ENCODE results near the gene TMEM119. TPM values are rescaled to one million over a fixed set of nuclear protein-coding genes. Genes with fewer than 3 reads are reported as not detected.

Gene TMEM119
- total and polyA plus RNA-seq, 2 of the 4 experiments (the other 2 are of a cell fraction), result 8.1 to 9.2 TPM

GRCh38 chr12:108572166-108572790 is 25.6 kb downstream of the TMEM119 start:
- intact Hi-C loops (cut with micrococcal nuclease), result no loop called here
- no peak overlapping the region for H3K4me2 ChIP-seq (ENCODE audit: low read depth, low read length)
- no peak overlapping the region for H2BK20ac ChIP-seq (ENCODE audit: low read depth, low read length)
- POLR2A ChIA-PET (ENCODE audit: unreplicated experiment), result no interaction called here
- H4K91ac ChIP-seq (ENCODE audit: insufficient read depth, low read depth, low read length), result no peak overlapping the region
- ATAC-seq (ENCODE audit: low read depth) (no peak), DNase-seq (no peak)
- H4K5ac ChIP-seq (ENCODE audit: low read depth, low read length), result no peak overlapping the region
- H2BK5ac ChIP-seq (ENCODE audit: low read depth, low read length, poor library complexity, severe bottlenecking), result no peak overlapping the region
- no peak overlapping the region for H2BK120ac ChIP-seq (ENCODE audit: low read depth, low read length)
- no peak overlapping the region for H3K4me3 ChIP-seq (ENCODE audit: insufficient read depth, low read depth, low read length)
- CTCF ChIA-PET, result interaction anchor here (6.5 kb wide), 1 partner anchor 46 kb away, joined by 37 read pairs; no protein-coding TSS in a partner anchor
- H3K18ac ChIP-seq (ENCODE audit: low read depth, low read length), result no peak overlapping the region
- no peak overlapping the region for H4K8ac ChIP-seq (ENCODE audit: low read depth in 2 of 2, low read length in 2 of 2)
- H3K4ac ChIP-seq (ENCODE audit: low read depth, low read length), result no peak overlapping the region
- in situ Hi-C loops (cut with MboI; ENCODE audit: low sequenced_read_pairs), result no loop called here
- no peak overlapping the region; the same call in 1 of the 2 replicates for H2AK5ac ChIP-seq (ENCODE audit: low read depth, low read length)
- no peak overlapping the region for H2AFZ ChIP-seq (replicated peaks; ENCODE audit: low read length, poor library complexity)
- H3K9ac ChIP-seq (ENCODE audit: low read depth, low read length), result no peak overlapping the region
- no peaks in the 10 kb centered on the region for H3K27me3 ChIP-seq (ENCODE audit: control insufficient read depth, insufficient read depth, low read length)
- TF ChIP-seq MXI1 (IDR thresholded peaks at IDR 0.05; ENCODE audit: borderline replicate concordance, low read depth, low read length) (no peak), RFX5 (IDR thresholded peaks at IDR 0.05; ENCODE audit: low read depth, low read length) (no peak), POLR2A (IDR thresholded peaks at IDR 0.05; ENCODE audit: low read depth, low read length) (no peak), NFE2L2 (IDR thresholded peaks at IDR 0.05; ENCODE audit: low read depth, low read length) (no peak), CTCF (conservative IDR thresholded peaks at IDR 0.05; ENCODE audit: low read depth, low read length) (no peak), CEBPB (IDR thresholded peaks at IDR 0.05; ENCODE audit: low read depth, low read length) (no peak), MAZ (IDR thresholded peaks at IDR 0.05; ENCODE audit: borderline replicate concordance, low read depth, low read length) (no peak), RAD21 (IDR thresholded peaks at IDR 0.05; ENCODE audit: low read length) (no peak), BHLHE40 (IDR thresholded peaks at IDR 0.05; ENCODE audit: low read depth, low read length) (no peak), USF2 (IDR thresholded peaks at IDR 0.05; ENCODE audit: low read depth, low read length) (no peak), MAFK (IDR thresholded peaks at IDR 0.05; ENCODE audit: low read depth, low read length) (no peak), CHD1 (IDR thresholded peaks at IDR 0.05; ENCODE audit: low read depth, low read length) (no peak), FOS (IDR thresholded peaks at IDR 0.05; ENCODE audit: low read depth, low read length) (no peak)
- H3K9me1 ChIP-seq (ENCODE audit: insufficient read depth, low read length), result no peaks in the 10 kb centered on the region
- H3K79me1 ChIP-seq (ENCODE audit: low read depth in 1 of 2, low read length in 2 of 2), result no peaks in the 10 kb centered on the region; a peak in 1 of 4 replicates
- no peaks in the 10 kb centered on the region for H3K4me1 ChIP-seq (ENCODE audit: control insufficient read depth, insufficient read depth, low read length)
- peaks cover 18% of the 10 kb centered on the region for H3K36me3 ChIP-seq (ENCODE audit: control insufficient read depth, insufficient read depth, low read length)
- no peak overlapping the region for H3K14ac ChIP-seq (replicated peaks; ENCODE audit: low read depth, low read length)
- no peaks in the 10 kb centered on the region for H4K20me1 ChIP-seq (ENCODE audit: insufficient read depth, low read length)
- no peaks in the 10 kb centered on the region for H3K9me3 ChIP-seq (ENCODE audit: control insufficient read depth, insufficient read depth, low read length)
- no TSS peak for BruUV-seq (replicated peaks)
- H3K56ac ChIP-seq (ENCODE audit: extremely low read depth, insufficient read depth, low read length), result no peak overlapping the region
- WGBS, 2 experiments (ENCODE audit: extremely low coverage in 2 of 2, insufficient read length in 1 of 2), result no CpG with 5 or more reads among the region's 8 CpGs
- H2BK15ac ChIP-seq (ENCODE audit: low read depth, low read length), result no peak overlapping the region
- no peak overlapping the region for H2AK9ac ChIP-seq (replicated peaks; ENCODE audit: low read depth, low read length, poor library complexity)
- dilution Hi-C loops (cut with HindIII; ENCODE audit: low sequenced_read_pairs, unreplicated experiment), result no loop called here
- H3K23ac ChIP-seq (ENCODE audit: low read depth, low read length), result no peak overlapping the region
- no peak overlapping the region for H3K27ac ChIP-seq (ENCODE audit: insufficient read depth, low read length)

Data from IMR-90 (cell line).